ENCODE measurements around the gene CA6.

The CA6 gene

DNA sequence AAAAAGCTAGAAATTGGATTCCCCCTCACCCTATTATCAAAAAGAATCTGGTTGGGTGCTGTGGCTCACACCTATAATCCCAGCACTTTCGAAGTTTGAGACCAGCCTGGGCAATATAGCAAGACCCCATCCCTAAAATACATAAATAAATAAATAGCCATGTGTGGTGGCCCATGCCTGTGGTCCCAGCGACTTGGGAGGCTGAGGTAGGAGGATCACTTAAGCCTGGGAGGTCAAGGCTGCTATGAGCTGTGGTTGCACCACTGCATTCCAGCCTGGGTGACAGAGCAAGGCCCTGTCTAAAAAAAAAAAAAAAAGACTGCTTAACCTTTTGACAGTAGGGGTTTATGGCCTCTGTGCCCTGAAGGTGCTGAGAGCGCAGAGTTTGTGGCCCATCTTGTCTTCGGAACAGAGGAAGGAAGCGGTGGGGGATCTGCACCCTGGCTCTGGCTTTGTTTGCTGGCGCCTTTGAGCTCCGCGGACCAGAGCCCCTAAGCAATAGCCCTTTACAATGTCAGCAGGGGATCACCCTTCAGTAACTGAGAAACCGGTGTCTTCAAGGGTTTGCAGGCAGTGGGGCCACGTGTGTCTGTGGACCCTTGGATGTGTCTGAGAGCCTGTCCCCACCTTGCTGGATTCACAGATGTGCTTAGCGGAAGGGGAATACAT is 58.5 kb downstream of the CA6 start:
- ATAC-seq, result no peak
- TF ChIP-seq, protein P1, sequence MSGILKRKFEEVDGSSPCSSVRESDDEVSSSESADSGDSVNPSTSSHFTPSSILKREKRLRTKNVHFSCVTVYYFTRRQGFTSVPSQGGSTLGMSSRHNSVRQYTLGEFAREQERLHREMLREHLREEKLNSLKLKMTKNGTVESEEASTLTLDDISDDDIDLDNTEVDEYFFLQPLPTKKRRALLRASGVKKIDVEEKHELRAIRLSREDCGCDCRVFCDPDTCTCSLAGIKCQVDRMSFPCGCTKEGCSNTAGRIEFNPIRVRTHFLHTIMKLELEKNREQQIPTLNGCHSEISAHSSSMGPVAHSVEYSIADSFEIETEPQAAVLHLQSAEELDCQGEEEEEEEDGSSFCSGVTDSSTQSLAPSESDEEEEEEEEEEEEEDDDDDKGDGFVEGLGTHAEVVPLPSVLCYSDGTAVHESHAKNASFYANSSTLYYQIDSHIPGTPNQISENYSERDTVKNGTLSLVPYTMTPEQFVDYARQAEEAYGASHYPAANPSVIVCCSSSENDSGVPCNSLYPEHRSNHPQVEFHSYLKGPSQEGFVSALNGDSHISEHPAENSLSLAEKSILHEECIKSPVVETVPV (CRISPR knock-in tag; IDR thresholded peaks at IDR 0.05), result no peak
- TF ChIP-seq GLIS3 (CRISPR knock-in tag; IDR thresholded peaks at IDR 0.05), result no peak
- no peak for TF ChIP-seq OSR1 (CRISPR knock-in tag; IDR thresholded peaks at IDR 0.05)
- no peak for TF ChIP-seq ZNF8 (CRISPR knock-in tag; IDR thresholded peaks at IDR 0.05)
- TF ChIP-seq, protein P2, sequence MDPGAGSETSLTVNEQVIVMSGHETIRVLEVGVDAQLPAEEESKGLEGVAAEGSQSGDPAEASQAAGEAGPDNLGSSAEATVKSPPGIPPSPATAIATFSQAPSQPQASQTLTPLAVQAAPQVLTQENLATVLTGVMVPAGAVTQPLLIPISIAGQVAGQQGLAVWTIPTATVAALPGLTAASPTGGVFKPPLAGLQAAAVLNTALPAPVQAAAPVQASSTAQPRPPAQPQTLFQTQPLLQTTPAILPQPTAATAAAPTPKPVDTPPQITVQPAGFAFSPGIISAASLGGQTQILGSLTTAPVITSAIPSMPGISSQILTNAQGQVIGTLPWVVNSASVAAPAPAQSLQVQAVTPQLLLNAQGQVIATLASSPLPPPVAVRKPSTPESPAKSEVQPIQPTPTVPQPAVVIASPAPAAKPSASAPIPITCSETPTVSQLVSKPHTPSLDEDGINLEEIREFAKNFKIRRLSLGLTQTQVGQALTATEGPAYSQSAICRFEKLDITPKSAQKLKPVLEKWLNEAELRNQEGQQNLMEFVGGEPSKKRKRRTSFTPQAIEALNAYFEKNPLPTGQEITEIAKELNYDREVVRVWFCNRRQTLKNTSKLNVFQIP (CRISPR knock-in tag; IDR thresholded peaks at IDR 0.05; ENCODE audit: borderline replicate concordance, low read depth), result no peak
- TF ChIP-seq TOX (CRISPR knock-in tag; IDR thresholded peaks at IDR 0.05; ENCODE audit: borderline replicate concordance), result no peak
- TF ChIP-seq ZC3H10 (CRISPR knock-in tag; IDR thresholded peaks at IDR 0.05), result no peak
- TF ChIP-seq ZNF70 (CRISPR knock-in tag; IDR thresholded peaks at IDR 0.05), result no peak
- TF ChIP-seq ZNF565 (CRISPR knock-in tag; conservative IDR thresholded peaks at IDR 0.05; ENCODE audit: low read depth), result no peak
- TF ChIP-seq BACH2 (CRISPR knock-in tag; IDR thresholded peaks at IDR 0.05; ENCODE audit: borderline replicate concordance), result no peak
- TF ChIP-seq SNAI2 (CRISPR knock-in tag; IDR thresholded peaks at IDR 0.05), result no peak
- no peak for TF ChIP-seq ESRRG (CRISPR knock-in tag; IDR thresholded peaks at IDR 0.05)
- no peak for TF ChIP-seq ZFP30 (CRISPR knock-in tag; IDR thresholded peaks at IDR 0.05)

DNA sequence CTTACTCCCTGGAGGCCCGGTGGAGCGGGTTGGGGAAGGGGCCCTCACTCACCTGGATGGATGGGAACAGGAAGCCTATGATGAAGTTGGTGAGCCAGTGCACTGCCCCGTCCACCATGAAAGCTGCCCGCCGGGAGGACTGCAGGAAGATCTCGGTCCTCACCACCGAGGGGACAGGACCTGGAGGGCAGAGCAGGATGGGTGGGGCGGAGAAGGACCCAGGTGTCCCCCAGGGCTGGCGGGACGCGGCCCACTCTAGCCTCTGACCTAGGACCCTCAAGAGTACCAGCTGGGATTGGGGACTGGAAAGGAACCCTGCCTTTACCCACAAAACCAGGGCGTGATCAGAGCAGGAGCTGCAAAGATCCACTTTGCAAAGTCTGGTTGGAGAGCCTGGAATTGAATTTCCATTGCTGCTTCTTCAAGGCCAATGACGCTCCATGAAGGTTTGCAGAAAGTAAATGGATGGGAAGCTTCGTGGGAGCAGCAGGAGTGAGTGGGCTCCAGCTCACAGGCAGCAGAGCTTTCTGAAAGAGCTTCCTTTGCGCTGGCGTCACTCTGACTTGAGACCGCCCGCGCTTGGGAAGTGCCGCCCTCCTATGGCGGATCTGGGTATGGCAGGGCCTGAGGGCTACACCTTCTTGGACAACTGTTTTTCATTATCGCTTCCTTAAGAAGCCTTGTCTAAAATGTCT is 59.2 kb downstream of the CA6 start:
- TF ChIP-seq SNAI2 (CRISPR knock-in tag; IDR thresholded peaks at IDR 0.05), result no peak
- TF ChIP-seq, protein P3, sequence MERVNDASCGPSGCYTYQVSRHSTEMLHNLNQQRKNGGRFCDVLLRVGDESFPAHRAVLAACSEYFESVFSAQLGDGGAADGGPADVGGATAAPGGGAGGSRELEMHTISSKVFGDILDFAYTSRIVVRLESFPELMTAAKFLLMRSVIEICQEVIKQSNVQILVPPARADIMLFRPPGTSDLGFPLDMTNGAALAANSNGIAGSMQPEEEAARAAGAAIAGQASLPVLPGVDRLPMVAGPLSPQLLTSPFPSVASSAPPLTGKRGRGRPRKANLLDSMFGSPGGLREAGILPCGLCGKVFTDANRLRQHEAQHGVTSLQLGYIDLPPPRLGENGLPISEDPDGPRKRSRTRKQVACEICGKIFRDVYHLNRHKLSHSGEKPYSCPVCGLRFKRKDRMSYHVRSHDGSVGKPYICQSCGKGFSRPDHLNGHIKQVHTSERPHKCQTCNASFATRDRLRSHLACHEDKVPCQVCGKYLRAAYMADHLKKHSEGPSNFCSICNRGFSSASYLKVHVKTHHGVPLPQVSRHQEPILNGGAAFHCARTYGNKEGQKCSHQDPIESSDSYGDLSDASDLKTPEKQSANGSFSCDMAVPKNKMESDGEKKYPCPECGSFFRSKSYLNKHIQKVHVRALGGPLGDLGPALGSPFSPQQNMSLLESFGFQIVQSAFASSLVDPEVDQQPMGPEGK (CRISPR knock-in tag; IDR thresholded peaks at IDR 0.05; ENCODE audit: borderline replicate concordance), result no peak
- TF ChIP-seq, protein P1 (CRISPR knock-in tag; IDR thresholded peaks at IDR 0.05), result no peak
- TF ChIP-seq OSR1 (CRISPR knock-in tag; IDR thresholded peaks at IDR 0.05), result no peak
- TF ChIP-seq, protein P2 (CRISPR knock-in tag; IDR thresholded peaks at IDR 0.05; ENCODE audit: borderline replicate concordance, low read depth), result no peak
- TF ChIP-seq CSDC2 (CRISPR knock-in tag; IDR thresholded peaks at IDR 0.05), result no peak
- no peak for TF ChIP-seq ZFP30 (CRISPR knock-in tag; IDR thresholded peaks at IDR 0.05)
- TF ChIP-seq ZNF8 (CRISPR knock-in tag; IDR thresholded peaks at IDR 0.05), result no peak
- ATAC-seq, result peak; percentile 96

DNA sequence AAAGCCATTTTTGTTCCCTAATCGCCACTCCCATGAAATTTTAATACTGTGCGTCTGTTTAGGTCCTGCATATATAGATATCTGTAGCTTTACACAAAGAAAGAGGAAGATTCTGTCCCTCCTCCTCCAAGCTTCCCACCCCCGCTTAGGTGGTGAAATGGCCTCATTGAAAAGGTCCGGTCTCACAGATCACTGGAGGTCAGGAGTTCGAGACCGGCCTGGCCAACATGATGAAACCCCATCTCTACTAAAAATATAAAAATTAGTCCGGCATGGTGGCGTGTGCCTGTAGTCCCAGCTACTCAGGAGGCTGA is 59.7 kb downstream of the CA6 start:
- no peak for ATAC-seq
- TF ChIP-seq ARNTL (CRISPR knock-in tag; IDR thresholded peaks at IDR 0.05; ENCODE audit: borderline replicate concordance, low read depth) (no peak), OSR1 (CRISPR knock-in tag; IDR thresholded peaks at IDR 0.05) (no peak), PPARA (CRISPR knock-in tag; IDR thresholded peaks at IDR 0.05; ENCODE audit: borderline replicate concordance) (no peak), TCF4 (CRISPR knock-in tag; IDR thresholded peaks at IDR 0.05; ENCODE audit: borderline replicate concordance) (no peak), ZNF70 (CRISPR knock-in tag; IDR thresholded peaks at IDR 0.05) (no peak), ZFP3 (CRISPR knock-in tag; IDR thresholded peaks at IDR 0.05) (no peak), BACH2 (CRISPR knock-in tag; IDR thresholded peaks at IDR 0.05; ENCODE audit: borderline replicate concordance) (no peak), RARB (CRISPR knock-in tag; IDR thresholded peaks at IDR 0.05) (no peak)
- TF ChIP-seq, protein P1 (CRISPR knock-in tag; IDR thresholded peaks at IDR 0.05), result no peak
- TF ChIP-seq, protein P3 (CRISPR knock-in tag; IDR thresholded peaks at IDR 0.05; ENCODE audit: borderline replicate concordance), result no peak
- TF ChIP-seq, protein P4, sequence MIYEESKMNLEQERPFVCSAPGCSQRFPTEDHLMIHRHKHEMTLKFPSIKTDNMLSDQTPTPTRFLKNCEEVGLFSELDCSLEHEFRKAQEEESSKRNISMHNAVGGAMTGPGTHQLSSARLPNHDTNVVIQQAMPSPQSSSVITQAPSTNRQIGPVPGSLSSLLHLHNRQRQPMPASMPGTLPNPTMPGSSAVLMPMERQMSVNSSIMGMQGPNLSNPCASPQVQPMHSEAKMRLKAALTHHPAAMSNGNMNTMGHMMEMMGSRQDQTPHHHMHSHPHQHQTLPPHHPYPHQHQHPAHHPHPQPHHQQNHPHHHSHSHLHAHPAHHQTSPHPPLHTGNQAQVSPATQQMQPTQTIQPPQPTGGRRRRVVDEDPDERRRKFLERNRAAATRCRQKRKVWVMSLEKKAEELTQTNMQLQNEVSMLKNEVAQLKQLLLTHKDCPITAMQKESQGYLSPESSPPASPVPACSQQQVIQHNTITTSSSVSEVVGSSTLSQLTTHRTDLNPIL (CRISPR knock-in tag; IDR thresholded peaks at IDR 0.05; ENCODE audit: low read depth), result no peak
- TF ChIP-seq, protein P2 (CRISPR knock-in tag; IDR thresholded peaks at IDR 0.05; ENCODE audit: borderline replicate concordance, low read depth), result no peak

Measured in SK-N-SH treated with all-trans-retinoic acid at 6 μM for 48 hours (cell line).